C4-2B (cell line): ENCODE results near the gene SHISA9.

Experiments
- CTCF ChIP-seq: fragments of 450-650 bp; conservative IDR thresholded peaks from 2 replicates; pipeline ENCODE4 v1.5.1; 2017; ENCODE audit warnings: mild to moderate bottlenecking
- ZFX ChIP-seq: fragments of 450-650 bp; IDR thresholded peaks from 2 replicates; pipeline ENCODE4 v1.6.1; 2017

- no peak for TF ChIP-seq CTCF
- TF ChIP-seq ZFX: no peak
These were observed 63.9 kb downstream of the SHISA9 start for GRCh38 chr16:12965274-12965804.
